ENCODE data around the gene ZFP28.

Gene ZFP28

DNA sequence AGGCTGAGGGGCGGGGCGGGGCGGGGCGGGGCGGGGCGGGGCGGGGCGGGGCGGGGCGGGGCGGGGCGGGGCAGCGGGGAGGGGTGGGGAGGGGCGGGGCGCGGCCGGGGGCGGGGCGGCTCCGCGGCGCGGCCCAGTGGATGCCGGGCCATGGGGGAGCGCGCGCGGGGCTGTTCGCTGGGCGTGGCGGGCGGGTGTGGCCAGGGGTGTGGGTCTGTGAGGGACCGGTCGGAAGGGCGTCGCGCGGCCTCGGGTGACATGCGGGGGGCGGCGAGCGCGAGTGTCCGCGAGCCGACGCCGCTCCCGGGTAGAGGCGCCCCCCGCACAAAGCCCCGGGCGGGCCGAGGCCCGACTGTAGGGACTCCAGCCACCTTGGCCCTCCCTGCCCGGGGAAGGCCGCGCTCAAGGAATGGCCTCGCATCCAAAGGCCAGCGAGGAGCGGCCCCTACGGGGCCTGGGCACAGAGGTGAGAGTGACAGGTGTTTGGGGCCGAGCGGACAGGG lies at the start of gene ZFP28:
ZFP28 (plus strand) TSS at position 188 of the 503 bp plus-strand sequence; CDS start at position 259, 71 bp downstream.
- DNase-seq (ENCODE audit: low read depth in 3 of 3): peak in 1 of 3 experiments; percentile 69

GRCh38 chr19:56491399-56491798 lies 47.3 kb upstream of the ZFP28 start:
- DNase-seq (ENCODE audit: low read depth in 3 of 3): no peak

DNA sequence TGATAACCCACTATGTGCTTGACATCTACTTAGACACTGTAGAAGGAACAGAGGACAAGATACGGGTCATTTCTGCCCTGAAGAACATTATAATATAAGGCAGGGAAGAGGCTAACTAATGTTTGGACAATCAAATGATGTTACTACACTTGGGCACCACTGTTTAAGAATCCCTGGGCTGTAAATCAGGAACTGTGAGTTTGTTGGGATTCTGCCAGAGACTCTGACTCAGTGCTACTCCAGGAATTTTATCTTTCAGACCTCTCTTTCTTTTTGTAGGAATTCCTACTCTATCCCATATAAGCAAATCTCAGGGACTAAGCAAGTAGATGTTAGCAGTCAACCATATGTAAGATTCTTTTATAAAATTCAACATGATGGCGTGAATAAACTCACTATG lies 34.2 kb upstream of the ZFP28 start:
- DNase-seq (ENCODE audit: low read depth in 3 of 3): no peak

- DNase-seq (ENCODE audit: low read depth in 3 of 3): peak; percentile 54 to 80 (median 65)
Measured at GRCh38 chr19:56507446-56508289, 31.1 kb upstream of the ZFP28 start, which contains the start of gene ZNF471. Gene ZNF471, plus strand, starts transcription at chr19:56507855. Its CDS starts 3,717 bp downstream, at chr19:56511572.

GRCh38 chr19:56508290-56508778 lies 30.4 kb upstream of the ZFP28 start:
- DNase-seq (ENCODE audit: low read depth in 3 of 3): no peak

GRCh38 chr19:56525214-56525860 lies 13.4 kb upstream of the ZFP28 start:
- no peak for DNase-seq (ENCODE audit: low read depth in 3 of 3)

GRCh38 chr19:56537442-56537841 lies 1.3 kb upstream of the ZFP28 start:
- no peak for DNase-seq (ENCODE audit: low read depth in 3 of 3)

- DNase-seq (ENCODE audit: low read depth in 3 of 3): peak; percentile 74 to 85 (median 82)
Measured at GRCh38 chr19:56538254-56538760, 441 bp upstream of the ZFP28 start.

DNA sequence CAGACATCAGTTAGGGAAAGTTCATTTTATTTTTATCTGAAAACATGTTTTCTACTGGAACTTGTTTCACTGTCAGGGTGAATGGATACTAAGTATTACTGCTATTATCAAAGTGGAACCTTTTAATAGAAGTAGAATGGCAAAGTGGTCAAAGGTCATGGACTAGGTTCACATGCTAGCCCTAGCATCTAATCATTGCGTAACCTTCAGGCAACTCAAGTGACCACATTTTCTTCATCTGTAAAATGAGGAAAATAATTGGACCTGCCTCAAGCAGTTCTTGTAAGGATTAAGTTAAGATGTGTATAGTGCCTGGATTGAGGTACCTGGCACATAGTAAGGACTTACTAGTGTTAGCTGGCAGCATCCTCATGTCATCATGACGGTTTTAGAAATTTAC lies 5.0 kb downstream of the ZFP28 start:
- DNase-seq (ENCODE audit: low read depth in 3 of 3): no peak

DNA sequence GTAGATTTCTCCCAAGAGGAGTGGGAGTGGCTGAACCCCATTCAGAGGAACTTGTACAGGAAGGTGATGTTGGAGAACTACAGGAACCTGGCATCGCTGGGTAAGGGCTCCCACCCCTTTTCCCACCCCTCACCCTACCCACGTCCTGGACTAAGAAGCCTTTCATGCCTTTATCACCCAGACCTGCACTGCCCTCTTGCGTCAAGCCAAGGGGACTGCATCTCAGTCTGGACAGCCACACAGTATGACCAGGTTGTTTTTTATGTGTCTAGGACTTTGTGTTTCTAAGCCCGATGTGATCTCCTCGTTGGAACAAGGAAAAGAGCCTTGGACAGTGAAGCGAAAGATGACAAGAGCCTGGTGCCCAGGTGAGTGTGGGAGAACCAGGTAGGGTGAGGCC lies 8.8 kb downstream of the ZFP28 start:
- DNase-seq (ENCODE audit: low read depth in 3 of 3): no peak

GRCh38 chr19:56554272-56554869 lies 15.6 kb downstream of the ZFP28 start:
- no peak for DNase-seq (ENCODE audit: low read depth in 3 of 3)

DNA sequence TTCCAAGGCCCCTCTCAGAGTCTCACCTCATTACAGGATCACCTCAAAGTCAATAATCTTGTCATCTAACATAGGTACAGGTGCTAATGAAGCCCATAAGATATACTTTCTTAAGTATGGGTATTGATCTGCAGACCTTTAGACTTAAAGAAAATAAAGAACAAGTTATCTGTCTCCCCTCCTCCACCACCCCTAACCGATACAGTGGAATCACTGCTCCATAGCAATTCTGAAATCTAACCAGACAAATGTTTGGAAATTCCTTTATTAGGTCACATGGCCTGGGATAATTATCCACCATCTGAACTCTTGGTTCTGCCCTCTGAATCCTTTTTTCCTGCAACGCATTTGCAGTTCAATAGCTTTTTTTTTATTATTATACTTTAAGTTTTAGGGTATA lies 24.0 kb downstream of the ZFP28 start:
- no peak for DNase-seq (ENCODE audit: low read depth in 3 of 3)

- DNase-seq (ENCODE audit: low read depth in 3 of 3): peak in 2 of 3 experiments; percentile 6 to 48
Measured at GRCh38 chr19:56566904-56567273, 28.1 kb downstream of the ZFP28 start.

DNA sequence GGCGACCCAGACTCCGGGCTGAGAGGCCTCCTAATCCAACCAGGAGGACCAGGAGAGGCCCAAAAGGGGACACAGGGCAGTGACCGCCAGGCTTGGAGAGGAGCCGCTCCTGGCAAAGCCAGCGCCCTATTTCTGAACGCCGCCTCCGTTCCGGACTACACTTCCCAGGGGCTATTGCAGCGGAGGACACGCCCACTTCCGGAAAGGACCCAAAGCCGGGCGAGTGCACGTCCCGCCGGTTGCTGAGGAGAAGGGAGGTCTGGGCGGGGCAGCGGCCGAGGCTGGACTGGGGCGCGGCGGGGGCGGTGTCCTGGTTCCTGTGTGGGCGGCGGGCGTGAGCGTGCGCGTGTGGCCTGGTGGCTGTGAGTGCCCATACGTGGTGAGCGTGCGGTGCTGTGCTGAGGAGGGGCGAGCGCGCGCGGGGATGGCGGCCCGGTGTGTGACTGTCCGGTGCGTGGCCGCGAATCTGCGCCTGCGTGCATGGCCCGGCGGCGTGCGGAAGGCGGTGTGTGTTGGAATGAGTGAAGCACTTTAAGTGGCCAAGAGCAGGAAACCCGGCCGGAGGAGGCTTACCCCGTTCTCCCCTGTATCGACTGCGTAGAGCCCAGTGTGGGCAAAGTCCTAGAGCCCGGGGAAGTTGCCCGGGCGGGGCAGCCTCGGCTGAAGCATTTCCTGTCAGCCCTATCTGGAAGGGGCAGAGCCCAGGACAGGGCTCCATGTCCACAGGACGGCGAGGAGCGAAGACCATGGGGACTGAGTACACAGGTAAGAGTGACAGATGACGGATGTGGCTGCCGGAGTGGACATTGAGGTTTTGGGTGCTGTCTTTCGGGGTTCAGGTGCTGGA lies 28.7 kb downstream of the ZFP28 start, which contains the start of gene ZNF470:
ZNF470 (plus strand) TSS at position 195 of the 847 bp plus-strand sequence. CDS start 2,844 bp downstream, outside the sequence.
- DNase-seq (ENCODE audit: low read depth in 3 of 3): peak; percentile 82 to 88 (median 83)

- no peak for DNase-seq (ENCODE audit: low read depth in 3 of 3)
Measured at GRCh38 chr19:56572589-56572988, 33.8 kb downstream of the ZFP28 start.

DNA sequence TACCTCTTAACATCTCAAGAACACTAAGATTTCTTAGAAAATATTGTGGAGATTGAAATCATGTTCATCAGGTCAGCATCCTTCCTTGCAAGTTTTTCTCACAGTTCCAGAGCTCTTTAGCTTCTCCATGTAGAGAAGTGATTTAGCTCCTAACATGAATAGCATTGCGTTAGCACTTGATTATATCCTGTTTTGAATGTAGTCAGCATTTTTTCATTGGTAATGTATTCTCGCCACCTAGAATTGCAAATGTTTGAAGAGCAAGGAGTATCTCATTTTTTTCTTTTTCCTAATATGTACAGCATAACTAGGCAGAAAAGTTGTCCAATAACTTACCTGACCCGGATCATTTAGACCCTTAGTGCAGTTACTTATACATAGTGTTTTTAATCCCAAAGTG lies 35.2 kb downstream of the ZFP28 start:
- no peak for DNase-seq (ENCODE audit: low read depth in 3 of 3)

GRCh38 chr19:56577719-56578602 lies 39.2 kb downstream of the ZFP28 start:
- DNase-seq (ENCODE audit: low read depth in 3 of 3): no peak

GRCh38 chr19:56594446-56594782 lies 55.7 kb downstream of the ZFP28 start:
- no peak for DNase-seq (ENCODE audit: low read depth in 3 of 3)

DNA sequence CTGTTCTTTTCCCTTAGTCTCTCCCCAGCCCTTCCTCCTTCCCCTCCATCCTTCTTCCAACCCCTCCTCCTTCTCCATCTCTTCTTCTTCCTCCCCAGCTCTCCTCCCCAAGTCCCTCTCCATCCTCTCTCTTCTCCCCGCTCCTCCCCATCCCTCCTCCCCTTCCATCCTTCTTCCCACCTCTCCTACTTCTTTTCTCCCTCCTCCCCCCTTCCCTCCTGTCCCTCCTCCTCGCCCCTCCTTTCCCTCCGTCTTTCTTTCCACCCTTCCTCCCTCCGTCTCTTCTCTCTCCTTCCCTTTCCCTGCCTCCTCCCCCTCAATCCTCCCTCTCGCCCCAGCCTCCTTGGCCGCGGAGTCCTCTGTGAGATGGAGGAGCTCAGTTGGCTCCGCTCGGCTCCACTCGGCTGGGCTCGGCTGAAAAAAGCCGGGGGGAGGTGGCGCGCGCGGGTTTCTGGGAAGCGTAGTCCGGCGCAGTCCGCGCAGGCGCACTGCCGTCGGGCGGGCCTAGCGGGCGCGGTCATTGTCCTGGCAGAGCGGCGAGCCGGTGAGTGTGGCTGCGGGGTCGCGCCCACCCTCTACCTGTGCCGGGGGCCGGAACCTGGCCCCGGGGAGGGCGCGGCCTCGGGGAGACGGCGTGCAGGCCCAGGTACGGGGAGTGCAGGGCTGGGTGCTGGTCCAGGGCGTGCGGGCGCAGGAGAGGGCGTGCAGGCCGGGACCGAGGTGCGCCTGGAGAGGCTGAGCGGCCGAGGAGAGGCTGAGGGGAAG lies 56.2 kb downstream of the ZFP28 start, which contains the start of gene ZNF71:
ZNF71 (plus strand) TSS at position 520 of the 765 bp plus-strand sequence. CDS start 6,257 bp downstream, outside the sequence.
- peak; percentile 84 to 89 (median 85) for DNase-seq (ENCODE audit: low read depth in 3 of 3)

Measured in stimulated activated CD4-positive, alpha-beta T cell treated with anti-CD3 and anti-CD28 coated beads, TNF-alpha, amount 100 ng/mL, for 24 hours (primary cell).